Measurements from ENCODE around the gene LZTFL1. TPM values are rescaled to one million over a fixed set of nuclear protein-coding genes. Genes with fewer than 3 reads are reported as not detected.

Gene LZTFL1
- total and polyA plus RNA-seq, 4 donors: 3.4 to 11.8 (median 5.7) TPM

DNA sequence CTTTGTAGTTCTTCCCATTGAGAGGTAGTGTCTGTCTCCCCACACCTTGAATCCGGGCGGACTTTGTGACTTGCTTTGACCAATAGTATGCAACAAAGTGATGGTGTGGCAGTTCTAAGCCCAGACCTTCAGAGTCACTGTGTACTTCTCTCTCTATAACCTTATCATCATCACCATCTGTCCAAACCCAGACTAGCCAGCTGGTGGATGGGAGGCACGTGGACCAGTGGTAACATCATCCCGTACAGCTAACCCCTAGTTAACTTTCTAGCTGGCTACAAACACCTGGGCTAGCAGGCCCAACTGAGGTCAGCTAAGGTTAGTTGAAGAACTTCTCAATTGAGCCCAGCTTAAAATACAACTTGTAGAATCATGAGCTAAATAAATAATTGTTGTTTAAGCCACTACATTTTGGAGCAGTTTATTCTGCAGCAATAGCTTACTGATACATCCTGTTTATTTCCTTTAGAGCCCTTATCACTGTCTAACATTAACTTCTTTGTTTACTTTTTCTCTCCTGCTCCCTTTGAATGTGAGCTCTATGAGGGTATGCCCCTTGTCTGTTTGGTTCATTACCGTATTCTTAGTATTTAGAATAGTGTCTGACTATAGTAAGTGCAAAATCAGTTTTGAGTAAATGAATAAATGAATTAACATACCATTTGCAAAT is 32.9 kb upstream of the LZTFL1 start:
- Histone ChIP-seq H3K4me1 (ENCODE audit: control insufficient read depth in 4 of 4, insufficient read depth in 4 of 4, low read length in 3 of 4) (no peaks in the 10 kb centered on the region), H3K4me3 (ENCODE audit: low read depth in 1 of 3, low read length in 3 of 3) (no peak overlapping the region), H3K36me3 (ENCODE audit: control insufficient read depth in 4 of 4, insufficient read depth in 3 of 4, low read depth in 1 of 4, low read length in 3 of 4) (no peaks in the 10 kb centered on the region), H3K9ac (ENCODE audit: low read depth in 1 of 2, low read length in 2 of 2) (no peak overlapping the region), H3K27ac (ENCODE audit: low read depth in 1 of 2, low read length in 2 of 2) (no peak overlapping the region), H3K27me3 (ENCODE audit: control insufficient read depth in 4 of 4, insufficient read depth in 4 of 4, low read length in 3 of 4) (no peaks in the 10 kb centered on the region), H3K9me3 (ENCODE audit: control insufficient read depth in 4 of 4, low read length in 3 of 4) (no peaks in the 10 kb centered on the region)
- DNase-seq (ENCODE audit: low spot score): no peak
- TF ChIP-seq GABPA (IDR thresholded peaks at IDR 0.05 in 1 of 2, conservative IDR thresholded peaks at IDR 0.05 in 1 of 2) (no peak), TAF1 (conservative IDR thresholded peaks at IDR 0.05) (no peak), YY1 (IDR thresholded peaks at IDR 0.05) (no peak), EGR1 (IDR thresholded peaks at IDR 0.05; ENCODE audit: low read depth in 2 of 2) (no peak), ATF3 (IDR thresholded peaks at IDR 0.05) (no peak)
- 82% methylated on average over 5 of the region's 5 CpGs for WGBS

DNA sequence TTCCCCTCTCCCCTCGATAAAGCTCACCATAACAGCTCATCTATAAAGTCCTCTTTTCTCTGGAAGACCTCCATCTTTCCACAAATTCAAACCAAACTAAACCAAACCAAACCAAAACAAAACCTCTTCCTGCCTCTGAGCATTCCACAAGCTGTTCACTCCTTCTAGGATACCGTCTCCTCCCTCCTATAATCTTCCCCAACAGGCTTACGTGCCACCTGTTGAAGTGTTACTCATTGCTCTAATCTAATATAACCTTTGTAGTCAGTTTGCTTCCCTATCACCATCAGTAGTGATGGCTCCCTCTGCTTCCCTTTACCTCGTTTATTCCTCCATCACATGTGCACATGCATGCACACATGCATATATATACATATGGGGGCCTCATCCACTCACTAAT is 31.7 kb upstream of the LZTFL1 start:
- 93% methylated on average over 4 of the region's 4 CpGs for WGBS
- Histone ChIP-seq H3K27ac (ENCODE audit: low read depth in 1 of 2, low read length in 2 of 2) (no peak overlapping the region), H3K4me3 (ENCODE audit: low read depth in 1 of 3, low read length in 3 of 3) (no peak overlapping the region), H3K36me3 (ENCODE audit: control insufficient read depth in 4 of 4, insufficient read depth in 3 of 4, low read depth in 1 of 4, low read length in 3 of 4) (no peaks in the 10 kb centered on the region), H3K9ac (ENCODE audit: low read depth in 1 of 2, low read length in 2 of 2) (no peak overlapping the region), H3K9me3 (ENCODE audit: control insufficient read depth in 4 of 4, low read length in 3 of 4) (no peaks in the 10 kb centered on the region), H3K27me3 (ENCODE audit: control insufficient read depth in 4 of 4, insufficient read depth in 4 of 4, low read length in 3 of 4) (no peaks in the 10 kb centered on the region), H3K4me1 (ENCODE audit: control insufficient read depth in 4 of 4, insufficient read depth in 4 of 4, low read length in 3 of 4) (no peaks in the 10 kb centered on the region)
- no peak for DNase-seq (ENCODE audit: low spot score)
- TF ChIP-seq HNF4G (IDR thresholded peaks at IDR 0.05) (no peak), TAF1 (conservative IDR thresholded peaks at IDR 0.05) (no peak), CTCF (IDR thresholded peaks at IDR 0.05; ENCODE audit: low read depth, low read length, missing input control) (no peak)

DNA sequence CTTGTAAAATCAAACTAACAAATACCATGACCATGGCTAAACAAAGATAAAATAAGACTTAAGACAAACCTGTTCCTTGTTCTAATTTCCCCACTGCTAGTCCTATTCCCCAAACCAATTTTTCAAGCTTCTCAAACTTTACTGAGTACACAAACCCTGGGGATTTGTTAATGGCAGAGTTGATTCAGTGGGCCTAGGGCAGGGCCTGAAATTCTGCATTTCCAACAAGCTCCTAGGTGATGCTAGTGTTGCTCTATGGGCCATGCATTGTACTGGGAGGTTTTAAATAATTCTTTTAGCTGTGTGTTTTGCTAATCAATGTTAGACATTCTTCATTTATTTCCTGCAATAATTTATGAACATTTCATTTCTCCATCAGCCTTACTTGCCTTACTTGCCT is 31.1 kb upstream of the LZTFL1 start:
- Histone ChIP-seq H3K9me3 (ENCODE audit: control insufficient read depth in 4 of 4, low read length in 3 of 4) (no peaks in the 10 kb centered on the region), H3K9ac (ENCODE audit: low read depth in 1 of 2, low read length in 2 of 2) (no peak overlapping the region), H3K4me3 (ENCODE audit: low read depth in 1 of 3, low read length in 3 of 3) (no peak overlapping the region), H3K4me1 (ENCODE audit: control insufficient read depth in 4 of 4, insufficient read depth in 4 of 4, low read length in 3 of 4) (no peaks in the 10 kb centered on the region), H3K27me3 (ENCODE audit: control insufficient read depth in 4 of 4, insufficient read depth in 4 of 4, low read length in 3 of 4) (no peaks in the 10 kb centered on the region), H3K27ac (ENCODE audit: low read depth in 1 of 2, low read length in 2 of 2) (no peak overlapping the region), H3K36me3 (ENCODE audit: control insufficient read depth in 4 of 4, insufficient read depth in 3 of 4, low read depth in 1 of 4, low read length in 3 of 4) (no peaks in the 10 kb centered on the region)
- DNase-seq (ENCODE audit: low spot score): no peak
- TF ChIP-seq MAX (IDR thresholded peaks at IDR 0.05): no peak
- TF ChIP-seq JUND (IDR thresholded peaks at IDR 0.05): no peak
- no peak for TF ChIP-seq EGR1 (IDR thresholded peaks at IDR 0.05; ENCODE audit: low read depth in 2 of 2)
- TF ChIP-seq GABPA (IDR thresholded peaks at IDR 0.05 in 1 of 2, conservative IDR thresholded peaks at IDR 0.05 in 1 of 2): no peak
- TF ChIP-seq FOXA2 (IDR thresholded peaks at IDR 0.05): no peak
- no peak for TF ChIP-seq RAD21 (IDR thresholded peaks at IDR 0.05)
- TF ChIP-seq RXRA (IDR thresholded peaks at IDR 0.05): no peak
- TF ChIP-seq HNF4G (IDR thresholded peaks at IDR 0.05): no peak
- no peak for TF ChIP-seq FOXA1 (IDR thresholded peaks at IDR 0.05)
- TF ChIP-seq CTCF (IDR thresholded peaks at IDR 0.05; ENCODE audit: low read depth, low read length, missing input control): no peak
- TF ChIP-seq REST (IDR thresholded peaks at IDR 0.05): no peak
- TF ChIP-seq NR2F2 (IDR thresholded peaks at IDR 0.05): no peak
- TF ChIP-seq HNF4A (conservative IDR thresholded peaks at IDR 0.05): no peak
- TF ChIP-seq TAF1 (conservative IDR thresholded peaks at IDR 0.05): no peak
- no peak for TF ChIP-seq ATF3 (IDR thresholded peaks at IDR 0.05)
